ENCODE data around the gene FOXJ1.

The FOXJ1 gene

GRCh38 chr17:76138896-76139752 lies 1.9 kb downstream of the FOXJ1 start:
- no peak for TF ChIP-seq EZH2phosphoT487 (IDR thresholded peaks at IDR 0.05; ENCODE audit: low read depth)
- no peak for TF ChIP-seq CTCF (IDR thresholded peaks at IDR 0.05; ENCODE audit: low read depth, low read length)
- Histone ChIP-seq H3K4me2 (ENCODE audit: low read length) (no peak overlapping the region), H3K4me3 (ENCODE audit: low read length) (no peak overlapping the region), H3K9me3 (ENCODE audit: insufficient read depth, low read length) (no peaks in the 10 kb centered on the region), H3K27ac (ENCODE audit: low read length) (no peak overlapping the region), H3K79me2 (ENCODE audit: low read length) (no peaks in the 10 kb centered on the region), H2AFZ (ENCODE audit: low read depth, low read length) (no peak overlapping the region), H3K36me3 (replicated peaks; ENCODE audit: low read depth, low read length) (no peaks in the 10 kb centered on the region), H3K27me3 (ENCODE audit: low read depth, low read length) (no peaks in the 10 kb centered on the region), H3K9ac (ENCODE audit: low read length) (no peak overlapping the region), H3K4me1 (ENCODE audit: low read length) (peaks cover 24% of the 10 kb centered on the region), H4K20me1 (ENCODE audit: insufficient read depth, low read length) (no peaks in the 10 kb centered on the region)

- Histone ChIP-seq H3K79me2 (ENCODE audit: low read length) (no peaks in the 10 kb centered on the region), H3K4me1 (ENCODE audit: low read length) (peaks cover 20% of the 10 kb centered on the region), H3K36me3 (replicated peaks; ENCODE audit: low read depth, low read length) (no peaks in the 10 kb centered on the region), H3K4me3 (ENCODE audit: low read length) (no peak overlapping the region), H3K27me3 (ENCODE audit: low read depth, low read length) (no peaks in the 10 kb centered on the region), H3K9me3 (ENCODE audit: insufficient read depth, low read length) (no peaks in the 10 kb centered on the region), H3K4me2 (ENCODE audit: low read length) (no peak overlapping the region), H3K27ac (ENCODE audit: low read length) (no peak overlapping the region), H3K9ac (ENCODE audit: low read length) (no peak overlapping the region), H2AFZ (ENCODE audit: low read depth, low read length) (no peak overlapping the region), H4K20me1 (ENCODE audit: insufficient read depth, low read length) (no peaks in the 10 kb centered on the region)
- no peak for TF ChIP-seq CTCF (IDR thresholded peaks at IDR 0.05; ENCODE audit: low read depth, low read length)
- no peak for TF ChIP-seq EZH2phosphoT487 (IDR thresholded peaks at IDR 0.05; ENCODE audit: low read depth)
These were observed 2.7 kb downstream of the FOXJ1 start for GRCh38 chr17:76138234-76138895.

GRCh38 chr17:76137351-76138233 lies 3.5 kb downstream of the FOXJ1 start:
- Histone ChIP-seq H3K9ac (ENCODE audit: low read length) (no peak overlapping the region), H3K36me3 (replicated peaks; ENCODE audit: low read depth, low read length) (no peaks in the 10 kb centered on the region), H3K79me2 (ENCODE audit: low read length) (no peaks in the 10 kb centered on the region), H4K20me1 (ENCODE audit: insufficient read depth, low read length) (no peaks in the 10 kb centered on the region), H3K9me3 (ENCODE audit: insufficient read depth, low read length) (no peaks in the 10 kb centered on the region), H3K4me3 (ENCODE audit: low read length) (no peak overlapping the region), H3K27ac (ENCODE audit: low read length) (no peak overlapping the region), H2AFZ (ENCODE audit: low read depth, low read length) (no peak overlapping the region), H3K4me2 (ENCODE audit: low read length) (no peak overlapping the region), H3K27me3 (ENCODE audit: low read depth, low read length) (no peaks in the 10 kb centered on the region), H3K4me1 (ENCODE audit: low read length) (peaks cover 14% of the 10 kb centered on the region)
- TF ChIP-seq EZH2phosphoT487 (IDR thresholded peaks at IDR 0.05; ENCODE audit: low read depth) (no peak), CTCF (IDR thresholded peaks at IDR 0.05; ENCODE audit: low read depth, low read length) (no peak)

- Histone ChIP-seq H3K79me2 (ENCODE audit: low read length) (no peaks in the 10 kb centered on the region), H3K27me3 (ENCODE audit: low read depth, low read length) (no peaks in the 10 kb centered on the region), H3K36me3 (replicated peaks; ENCODE audit: low read depth, low read length) (no peaks in the 10 kb centered on the region), H3K9me3 (ENCODE audit: insufficient read depth, low read length) (no peaks in the 10 kb centered on the region), H3K4me3 (ENCODE audit: low read length) (no peak overlapping the region), H3K4me2 (ENCODE audit: low read length) (no peak overlapping the region), H3K9ac (ENCODE audit: low read length) (no peak overlapping the region), H4K20me1 (ENCODE audit: insufficient read depth, low read length) (no peaks in the 10 kb centered on the region), H3K27ac (ENCODE audit: low read length) (no peak overlapping the region), H2AFZ (ENCODE audit: low read depth, low read length) (no peak overlapping the region), H3K4me1 (ENCODE audit: low read length) (peaks cover 14% of the 10 kb centered on the region)
- TF ChIP-seq CTCF (IDR thresholded peaks at IDR 0.05; ENCODE audit: low read depth, low read length) (no peak), EZH2phosphoT487 (IDR thresholded peaks at IDR 0.05; ENCODE audit: low read depth) (no peak)
These were observed 4.1 kb downstream of the FOXJ1 start for GRCh38 chr17:76137001-76137350.
